Activated CD8-positive, alpha-beta memory T cell treated with anti-CD3 and anti-CD28 coated beads for 48 hours (primary cell): ENCODE results near the gene USP34.
"Not testable (repeated sequence)": the region's sequence is repeated elsewhere in the genome, so short reads cannot be mapped to it uniquely, and the experiment has no call there.

Source experiments
- DNase-seq, 3 experiments: peaks; one replicate each; pipeline ENCODE4 v3.0.0-alpha.2; 2020; ENCODE audit warnings: low read depth in 2 of 3, low spot score in 2 of 3

The USP34 gene

GRCh38 chr2:61463769-61464475 lies 7.0 kb downstream of the USP34 start:
- DNase-seq: no peak

DNA sequence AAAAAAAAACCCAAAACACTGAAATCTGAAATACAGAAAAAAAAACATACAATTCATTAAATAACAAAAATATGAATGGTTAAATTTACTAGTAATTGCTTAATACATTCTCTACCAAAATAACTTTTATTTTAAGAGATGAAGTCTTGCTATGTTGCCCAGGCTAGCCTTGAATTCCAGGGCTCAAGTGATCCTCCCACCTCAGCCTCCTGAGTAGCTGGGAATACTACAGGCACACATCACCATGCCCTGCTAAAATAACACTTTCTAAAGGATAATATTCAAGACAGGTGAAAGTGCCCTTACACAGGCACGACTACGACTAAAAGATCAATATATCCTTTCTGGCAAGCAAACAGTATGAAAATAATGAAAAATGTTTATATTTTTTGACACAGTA lies 9.5 kb downstream of the USP34 start:
- DNase-seq: no peak

- DNase-seq: no peak
Measured at GRCh38 chr2:61460163-61460562, 10.7 kb downstream of the USP34 start.

- no peak for DNase-seq
Measured at GRCh38 chr2:61456746-61457420, 14.0 kb downstream of the USP34 start.

GRCh38 chr2:61456070-61456745 lies 14.7 kb downstream of the USP34 start:
- no peak for DNase-seq

GRCh38 chr2:61454972-61455371 lies 15.9 kb downstream of the USP34 start:
- DNase-seq: not testable (repeated sequence)

DNA sequence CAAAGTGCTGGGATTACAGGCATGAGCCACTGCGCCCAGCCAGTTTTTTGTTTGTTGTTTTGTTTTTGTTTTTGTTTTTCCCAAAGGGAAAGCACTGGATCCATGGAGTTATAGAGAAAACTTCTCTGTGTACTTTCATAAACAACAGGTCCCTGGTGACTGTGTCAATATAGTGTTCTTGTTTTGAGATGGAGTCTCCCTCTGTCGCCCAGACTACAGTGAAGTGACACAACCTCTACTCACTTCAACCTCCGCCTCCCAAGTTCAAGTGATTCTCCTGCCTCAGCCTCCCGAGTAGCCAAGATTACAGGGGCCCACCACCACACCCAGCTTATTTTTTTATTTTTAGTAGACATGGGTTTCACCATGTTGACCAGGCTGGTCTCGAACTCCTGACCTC lies 16.5 kb downstream of the USP34 start:
- DNase-seq: no peak

GRCh38 chr2:61452392-61452791 lies 18.5 kb downstream of the USP34 start:
- DNase-seq: no peak

GRCh38 chr2:61451178-61451577 lies 19.7 kb downstream of the USP34 start:
- DNase-seq: no peak

DNA sequence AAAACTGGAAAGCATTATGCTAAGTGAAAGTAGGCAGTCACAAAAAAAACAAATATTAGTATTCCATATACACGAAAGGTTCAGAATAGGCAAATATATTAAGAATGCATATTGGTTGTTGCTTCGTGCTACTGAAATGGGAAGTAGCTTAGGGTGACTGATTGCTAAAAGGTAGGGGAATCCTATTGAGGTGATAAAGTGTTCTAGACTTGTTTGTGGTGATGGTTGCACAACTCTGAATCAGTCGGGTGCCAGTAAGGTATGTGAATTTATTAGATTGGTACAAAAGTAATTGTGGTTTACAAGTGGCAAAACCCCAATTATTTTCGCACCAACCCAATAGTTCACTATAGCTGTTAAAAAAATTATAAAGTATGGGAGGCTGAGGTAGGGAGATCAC lies 20.7 kb downstream of the USP34 start:
- DNase-seq: no peak

- DNase-seq: no peak
Measured at GRCh38 chr2:61448229-61448628, 22.7 kb downstream of the USP34 start.

DNA sequence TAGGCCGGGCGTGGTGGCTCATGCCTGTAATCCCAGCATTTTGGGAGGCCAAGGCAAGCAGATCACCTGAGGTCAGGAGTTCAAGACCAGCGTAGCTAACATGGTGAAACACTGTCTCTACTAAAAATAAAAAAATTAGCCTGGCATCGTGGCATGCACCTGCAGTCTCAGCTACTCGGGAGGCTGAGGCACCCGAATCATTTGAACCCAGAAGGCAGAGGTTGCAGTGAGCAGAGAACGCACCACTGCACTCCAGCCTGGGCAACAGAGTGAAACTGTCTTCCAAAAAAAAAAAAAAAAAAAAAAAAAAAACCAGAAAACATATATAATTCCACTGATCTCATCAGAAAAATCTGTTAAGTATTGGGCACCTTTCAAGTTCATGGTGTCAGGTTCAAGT lies 23.9 kb downstream of the USP34 start:
- DNase-seq: not testable (repeated sequence)

DNA sequence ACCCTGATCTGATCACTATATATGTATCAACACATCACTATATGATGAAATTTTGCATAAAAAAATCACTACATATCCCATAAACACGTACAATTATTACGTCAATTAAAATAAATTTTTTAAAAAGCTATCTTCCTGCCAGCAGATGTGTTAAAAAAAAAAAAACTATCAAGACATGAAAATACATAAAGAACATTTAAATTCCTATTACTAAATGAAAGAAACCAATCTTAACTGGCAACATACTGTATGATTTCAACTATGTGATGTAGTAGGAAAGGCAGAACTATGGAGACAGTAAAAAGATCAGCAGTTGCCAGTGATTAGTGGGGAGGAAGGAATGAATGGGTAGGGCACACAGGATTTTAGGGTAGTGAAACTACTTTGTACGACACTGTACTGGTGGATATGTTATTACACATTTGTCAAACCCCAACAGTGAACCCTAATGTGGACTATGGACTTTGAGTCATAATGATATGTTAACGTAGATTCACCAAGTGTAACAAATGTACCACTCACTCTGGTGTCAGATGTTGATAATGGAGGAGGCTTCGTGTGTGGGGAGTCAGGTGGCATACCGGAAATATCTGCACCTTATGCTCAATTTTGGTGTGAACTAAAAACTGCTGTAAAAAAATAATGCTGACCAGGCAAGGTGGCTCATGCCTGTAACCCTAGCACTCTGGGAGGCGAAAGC lies 27.4 kb downstream of the USP34 start:
- DNase-seq: no peak

- DNase-seq: no peak
Measured at GRCh38 chr2:61439241-61440002, 31.5 kb downstream of the USP34 start.

GRCh38 chr2:61438670-61439069 lies 32.2 kb downstream of the USP34 start:
- no peak for DNase-seq

DNA sequence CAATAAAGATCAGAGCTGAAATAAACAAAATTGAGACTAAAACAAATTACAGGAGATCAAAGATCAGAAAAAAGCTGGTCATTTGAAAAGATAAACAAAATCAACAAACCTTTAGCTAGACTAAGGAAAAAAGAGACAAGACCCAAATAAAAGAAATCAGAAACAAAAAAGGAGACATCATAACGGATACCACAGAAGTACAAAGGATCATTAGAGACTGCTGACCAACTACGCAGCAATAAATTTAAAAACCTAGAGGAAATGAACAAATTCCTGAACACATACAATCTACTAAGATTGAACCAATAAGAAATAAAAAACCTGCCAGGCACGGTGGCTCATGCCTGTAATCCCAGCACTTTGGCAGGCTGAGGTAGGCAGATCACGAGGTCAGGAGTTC lies 33.7 kb downstream of the USP34 start:
- no peak for DNase-seq

GRCh38 chr2:61436092-61436491 lies 34.8 kb downstream of the USP34 start:
- no peak for DNase-seq

- DNase-seq: no peak
Measured at GRCh38 chr2:61435291-61435690, 35.6 kb downstream of the USP34 start.

DNA sequence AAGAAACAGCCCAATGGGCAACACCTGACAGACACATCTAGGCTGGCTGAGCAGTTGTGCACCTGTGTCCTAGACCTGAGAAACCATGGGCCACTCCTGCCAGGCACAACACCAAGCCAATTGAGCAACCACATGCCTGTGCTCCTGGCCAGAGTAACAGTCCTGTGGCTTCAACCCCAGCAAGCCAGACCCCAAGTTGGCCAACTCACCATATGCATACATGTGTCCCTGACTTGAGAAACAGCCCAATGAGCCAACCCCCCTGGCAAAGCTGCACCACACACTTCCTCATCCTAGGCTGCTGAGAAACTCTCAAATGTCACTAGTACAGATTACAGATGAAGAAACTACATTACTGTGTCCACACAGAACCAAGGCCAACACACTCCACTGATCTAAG lies 36.6 kb downstream of the USP34 start:
- no peak for DNase-seq

GRCh38 chr2:61433606-61434005 lies 37.3 kb downstream of the USP34 start:
- no peak for DNase-seq

DNA sequence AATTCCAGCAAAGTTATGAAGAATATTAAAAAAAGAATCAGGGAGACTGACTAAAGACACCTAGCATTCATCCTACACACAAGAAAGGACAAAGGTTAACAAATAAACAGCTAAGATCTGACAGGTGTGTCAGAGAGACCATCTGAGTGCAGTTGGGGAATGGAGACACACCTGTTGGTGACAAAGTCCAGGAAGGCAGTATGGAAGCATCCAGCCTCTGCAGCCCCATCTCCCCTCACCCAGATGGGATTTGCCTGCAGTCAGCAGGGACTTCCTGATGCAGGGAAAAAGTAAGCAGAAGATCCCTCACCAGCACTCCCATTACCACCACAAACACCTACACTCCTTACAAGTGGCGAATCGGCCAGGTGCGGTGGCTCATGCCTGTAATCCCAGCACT lies 37.9 kb downstream of the USP34 start:
- DNase-seq: no peak
